Lower lobe of right lung (tissue), 2 donors: ENCODE measurements around the gene ACAN. TPM values are rescaled to one million over a fixed set of nuclear protein-coding genes. Genes with fewer than 3 reads are reported as not detected.

ENCODE experiments used
- ATAC-seq, 2 donors: fragments of 200-7000 bp; cut with Tn5 transposase; one replicate each; pipeline ENCODE4 v1.9.1; 2020 to 2022; ENCODE audit warnings: mild to moderate bottlenecking in 2 of 2, moderate library complexity in 2 of 2
- DNase-seq: peaks from one replicate; pipeline ENCODE4 v3.0.0-alpha.2; 2020
- H3K27ac ChIP-seq: fragments of 200-600 bp; one replicate; pipeline ENCODE4 v1.8.0; 2022
- H3K27me3 ChIP-seq: fragments of 200-600 bp; one replicate; pipeline ENCODE4 v1.8.0; 2022; ENCODE audit warnings: low read depth
- H3K36me3 ChIP-seq: fragments of 200-600 bp; one replicate; pipeline ENCODE4 v1.8.0; 2022; ENCODE audit warnings: mild to moderate bottlenecking
- H3K4me1 ChIP-seq: fragments of 200-600 bp; one replicate; pipeline ENCODE4 v1.8.0; 2022
- H3K4me3 ChIP-seq: fragments of 200-600 bp; one replicate; pipeline ENCODE4 v1.8.0; 2022; ENCODE audit warnings: mild to moderate bottlenecking
- H3K9me3 ChIP-seq: fragments of 200-600 bp; one replicate; pipeline ENCODE4 v1.8.0; 2022
- CTCF ChIP-seq: fragments of 200-600 bp; IDR thresholded peaks from one replicate; pipeline ENCODE4 v1.8.0; 2022; ENCODE audit warnings: antibody characterized with exemption, mild to moderate bottlenecking
- intact Hi-C: fragments of 100-400 bp; cut with DNase I; formaldehyde crosslinking; loops from one replicate; pipeline ENCODE4 v1.11.0; 2022
- total RNA-seq: library from RNA; stranded (reverse); fragmentation: NEBNext Ultra II Directional; extraction: Animal tissue kit (Norgen Biotek cat#: 25700); gene quantifications from one replicate; pipeline ENCODE4 v1.2.1, GENCODE V29; 2021
- donor health status: DM: no; HTN: yes; CAD: no; lungs with severe emphysema.

ACAN gene
- total RNA-seq, 1 donor from 2014 or later, result 0.12 TPM

DNA sequence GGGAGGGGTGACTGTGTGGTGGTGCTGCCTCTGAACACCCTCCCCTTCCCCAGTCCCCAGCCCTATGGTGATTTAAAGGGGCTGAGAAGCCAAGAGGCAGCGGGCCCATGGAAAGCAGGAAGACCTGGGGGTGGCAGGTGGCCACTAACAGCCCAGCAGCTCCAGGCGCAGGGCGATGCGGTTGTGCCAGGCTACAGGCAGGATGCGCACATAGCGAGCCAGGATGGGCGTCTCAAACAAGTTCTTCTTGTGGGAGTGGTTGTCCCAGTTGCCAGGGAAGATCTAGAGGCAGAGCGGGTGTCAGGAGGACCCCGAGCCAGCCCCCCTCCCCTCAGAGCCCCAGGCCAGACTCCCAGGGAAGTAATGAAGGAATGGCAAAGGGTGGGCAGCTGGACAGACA, 96.0 kb downstream of the ACAN start:
- H3K27me3 ChIP-seq, result peaks cover 11% of the 10 kb centered on the region
- no peak for TF ChIP-seq CTCF
- DNase-seq (no peak), ATAC-seq (no peak)
- peaks cover 33% of the 10 kb centered on the region for H3K4me1 ChIP-seq
- H3K36me3 ChIP-seq, result peaks cover 11% of the 10 kb centered on the region
- H3K4me3 ChIP-seq, result no peak overlapping the region
- H3K9me3 ChIP-seq, result no peaks in the 10 kb centered on the region
- intact Hi-C loops, result no loop called here
- H3K27ac ChIP-seq, result no peak overlapping the region

GRCh38 chr15:88900309-88900981, 97.2 kb downstream of the ACAN start:
- ATAC-seq (no peak), DNase-seq (no peak)
- no peak for TF ChIP-seq CTCF
- no peak overlapping the region for H3K4me3 ChIP-seq
- no peaks in the 10 kb centered on the region for H3K27me3 ChIP-seq
- intact Hi-C loops, result no loop called here
- peaks cover 11% of the 10 kb centered on the region for H3K36me3 ChIP-seq
- H3K4me1 ChIP-seq, result peaks cover 33% of the 10 kb centered on the region
- H3K9me3 ChIP-seq, result no peaks in the 10 kb centered on the region
- no peak overlapping the region for H3K27ac ChIP-seq

GRCh38 chr15:88900982-88901418, 97.8 kb downstream of the ACAN start:
- Histone ChIP-seq H3K27ac (no peak overlapping the region), H3K36me3 (peaks cover 11% of the 10 kb centered on the region), H3K4me3 (no peak overlapping the region), H3K9me3 (no peaks in the 10 kb centered on the region), H3K27me3 (no peaks in the 10 kb centered on the region), H3K4me1 (peaks cover 29% of the 10 kb centered on the region)
- no peak for TF ChIP-seq CTCF
- DNase-seq (no peak), ATAC-seq (no peak)
- intact Hi-C loops, result no loop called here

DNA sequence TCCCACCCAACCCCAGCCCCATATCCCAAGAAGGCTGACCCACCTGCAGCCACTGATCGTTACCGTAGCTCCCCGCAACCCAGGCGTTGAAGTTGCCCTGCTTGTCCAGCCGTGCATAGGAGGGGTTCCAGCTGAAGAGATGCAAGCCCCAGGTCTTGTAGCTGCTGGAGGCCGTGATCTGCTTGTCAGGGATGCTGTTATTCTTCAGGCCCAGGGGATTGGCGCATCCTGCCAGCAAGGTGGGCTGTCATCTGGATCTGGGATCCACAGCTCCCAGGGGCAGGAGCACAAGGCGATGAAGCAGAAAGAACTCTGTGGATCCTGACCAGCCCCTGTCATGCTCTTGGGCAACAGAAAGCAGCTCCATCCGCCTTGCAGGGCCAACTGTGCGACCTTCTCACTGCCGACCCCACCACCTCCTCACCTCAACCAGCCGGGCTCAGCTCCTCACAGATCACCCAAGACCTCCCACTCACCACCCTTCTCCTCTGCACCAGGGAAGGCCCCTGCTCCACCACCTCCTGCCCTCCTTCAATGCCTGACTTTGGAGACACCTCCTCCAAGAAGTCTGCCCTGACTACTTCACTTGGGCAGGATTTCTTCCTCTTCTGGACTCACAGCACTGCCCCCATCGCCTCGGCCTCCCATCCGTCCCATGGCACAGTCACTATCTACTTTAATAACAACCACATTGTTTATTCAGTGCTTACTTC, 98.4 kb downstream of the ACAN start:
- peaks cover 16% of the 10 kb centered on the region for H3K36me3 ChIP-seq
- no peak for DNase-seq
- H3K4me3 ChIP-seq, result no peak overlapping the region
- no peak for ATAC-seq
- TF ChIP-seq CTCF, result no peak
- no peaks in the 10 kb centered on the region for H3K9me3 ChIP-seq
- no peaks in the 10 kb centered on the region for H3K27me3 ChIP-seq
- intact Hi-C loops, result no loop called here
- peaks cover 24% of the 10 kb centered on the region for H3K4me1 ChIP-seq
- H3K27ac ChIP-seq, result no peak overlapping the region

DNA sequence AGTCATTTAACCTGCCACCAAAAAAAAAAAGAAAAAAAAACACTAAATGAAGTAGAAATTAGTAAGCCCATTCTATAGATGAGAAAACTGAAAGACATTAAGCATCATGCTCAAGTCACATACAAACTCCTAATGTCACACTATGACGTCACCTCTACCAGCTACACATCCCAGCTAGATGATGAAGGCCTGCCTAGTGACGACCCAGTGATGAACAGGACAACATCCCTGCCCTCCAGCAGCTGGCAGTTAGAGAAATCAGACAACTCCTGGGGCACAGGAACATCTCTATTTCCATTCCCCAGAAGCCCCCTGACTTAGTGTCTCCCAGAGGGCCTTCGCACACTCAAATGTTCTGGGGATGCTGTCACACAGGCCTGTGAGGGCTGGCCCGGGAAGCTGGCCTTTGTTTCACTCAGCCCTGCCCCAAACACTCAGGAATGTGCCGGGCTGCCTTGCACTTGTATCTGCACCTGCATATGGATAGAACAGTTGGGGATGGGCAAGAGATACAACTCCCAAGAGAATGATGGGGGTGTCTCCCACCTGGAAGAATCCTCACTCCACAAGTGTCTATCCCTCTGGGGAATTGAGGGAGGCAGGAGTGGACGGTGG, 99.1 kb downstream of the ACAN start:
- Histone ChIP-seq H3K4me3 (no peak overlapping the region), H3K36me3 (peaks cover 18% of the 10 kb centered on the region), H3K9me3 (no peaks in the 10 kb centered on the region), H3K27me3 (no peaks in the 10 kb centered on the region), H3K27ac (no peak overlapping the region), H3K4me1 (peaks cover 17% of the 10 kb centered on the region)
- DNase-seq (no peak), ATAC-seq (no peak)
- intact Hi-C loops, result no loop called here
- TF ChIP-seq CTCF, result no peak
